Ramos (cell line): ENCODE data around the gene NARF.
"Not testable (repeated sequence)": the region's sequence is repeated elsewhere in the genome, so short reads cannot be mapped to it uniquely, and the experiment has no call there.

Experiments
- in situ Hi-C: fragments of 300-500 bp; cut with MboI; formaldehyde crosslinking; loops from one replicate; pipeline ENCODE4 v1.14.3; 2022; ENCODE audit warnings: low sequenced_read_pairs; ENCODE audit not compliant: unreplicated experiment

NARF gene

DNA sequence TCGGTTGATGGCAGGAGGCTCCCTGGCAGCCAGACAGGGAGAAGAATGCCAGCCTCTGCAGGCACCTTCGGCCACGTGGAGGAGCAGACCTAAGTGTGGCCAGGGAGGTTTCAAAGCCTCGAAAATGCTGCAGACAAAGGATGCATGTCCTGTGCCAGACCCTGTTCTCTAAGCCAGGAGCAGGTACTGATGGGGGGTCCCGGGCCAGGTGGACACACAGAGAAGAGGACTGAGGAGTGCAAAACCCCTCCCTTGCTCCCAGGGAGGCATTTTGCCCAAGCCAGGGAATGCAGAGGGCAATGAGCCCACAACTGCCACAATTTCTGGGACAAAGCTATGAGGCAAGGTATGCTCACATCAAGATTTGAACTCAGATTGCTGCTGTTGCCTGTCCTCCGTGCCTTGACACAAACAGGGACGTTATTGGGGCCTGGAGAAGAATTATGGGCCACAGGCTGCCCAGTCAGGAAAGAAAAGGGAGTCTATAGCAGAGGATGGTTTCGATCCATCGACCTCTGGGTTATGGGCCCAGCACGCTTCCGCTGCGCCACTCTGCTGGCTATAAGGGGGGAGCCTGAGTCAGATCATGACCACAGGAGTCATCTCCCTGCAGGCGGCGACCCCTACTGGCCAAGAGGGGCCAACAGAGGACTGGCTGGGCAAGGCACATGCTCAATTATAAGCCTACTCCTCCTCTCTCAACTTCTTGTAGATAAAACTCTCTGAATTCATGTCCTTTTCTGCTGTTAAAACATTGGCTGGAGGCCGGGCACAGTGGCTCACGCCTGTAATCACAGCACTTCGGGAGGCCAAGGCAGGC is 35.9 kb downstream of the NARF start:
- in situ Hi-C loops: no loop called here

DNA sequence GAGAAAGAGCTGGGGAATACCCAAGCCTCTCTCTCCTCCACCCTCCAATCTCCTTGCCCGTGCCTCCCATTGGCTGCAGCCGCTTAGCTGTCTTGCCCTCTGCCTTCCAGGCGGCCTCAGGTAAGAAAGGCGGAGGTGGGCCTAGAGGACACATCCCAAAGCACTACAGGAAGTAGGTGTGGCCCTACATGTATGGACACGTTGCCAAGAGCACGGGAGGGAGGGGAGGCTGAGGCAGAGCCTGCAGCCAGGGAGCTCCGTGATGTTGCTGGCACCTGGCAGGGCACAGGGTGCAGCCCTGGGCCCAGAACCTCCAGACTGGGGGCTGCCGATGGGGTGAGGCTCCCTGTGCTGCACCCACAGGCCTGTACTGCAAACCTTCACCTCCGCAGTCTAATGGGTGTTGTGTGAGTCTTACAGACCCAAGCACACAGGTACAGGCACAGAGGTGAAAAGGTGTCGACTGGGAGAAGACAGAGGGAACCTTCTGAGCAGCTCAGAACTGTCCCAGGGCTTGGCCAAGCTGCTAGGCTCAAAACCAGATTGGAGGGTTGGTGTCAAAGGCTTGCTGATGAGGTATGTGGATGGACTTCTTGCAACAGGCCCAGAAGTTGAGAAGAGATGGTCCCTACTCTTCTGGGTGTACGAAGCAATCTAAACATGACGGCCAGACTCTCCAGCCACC is 37.4 kb downstream of the NARF start:
- in situ Hi-C loops: no loop called here

DNA sequence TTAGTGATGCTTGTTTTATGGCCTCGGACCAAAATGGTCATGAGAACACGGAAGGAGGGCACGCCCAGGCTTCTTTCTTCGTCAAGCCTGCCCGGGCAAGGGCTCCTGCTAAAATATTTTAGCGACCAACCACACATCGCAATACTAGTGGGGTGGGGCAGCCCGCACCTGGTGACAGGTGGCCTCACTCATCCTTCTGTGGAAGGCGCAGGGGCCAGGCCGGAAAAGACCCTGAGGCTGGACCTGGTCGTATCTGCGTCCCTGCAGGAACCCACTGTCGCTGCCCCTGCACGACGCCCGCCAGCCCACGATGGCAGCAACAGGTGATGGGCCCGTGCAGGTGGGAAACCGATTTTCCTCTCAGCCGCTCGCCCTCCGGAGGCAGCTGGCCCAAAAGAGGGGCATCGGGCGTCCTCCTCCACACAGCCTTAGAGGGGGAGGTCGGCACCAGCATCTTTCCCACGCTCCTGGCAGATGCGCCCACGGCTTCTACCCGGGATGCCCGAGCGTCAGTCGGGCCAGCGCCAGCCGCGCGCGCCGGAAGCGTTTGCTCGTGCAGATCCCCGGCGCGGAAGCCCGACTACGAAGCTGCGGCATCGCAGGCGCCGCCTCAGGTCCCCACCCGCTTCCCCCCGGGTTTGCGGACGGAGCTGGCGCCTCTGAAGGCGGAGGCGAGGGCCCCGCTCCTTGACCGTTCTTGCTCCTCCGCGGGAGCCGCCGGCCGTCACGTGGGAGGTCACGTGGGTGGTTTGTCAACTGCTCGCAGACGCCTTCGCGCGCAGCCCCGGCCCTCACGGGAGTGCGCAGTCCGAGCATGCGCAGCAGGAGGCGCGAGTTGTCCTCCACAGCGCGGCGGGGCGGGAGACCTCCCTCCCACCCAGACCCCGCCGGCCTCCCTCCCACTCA is 38.2 kb downstream of the NARF start:
- in situ Hi-C loops: no loop called here

DNA sequence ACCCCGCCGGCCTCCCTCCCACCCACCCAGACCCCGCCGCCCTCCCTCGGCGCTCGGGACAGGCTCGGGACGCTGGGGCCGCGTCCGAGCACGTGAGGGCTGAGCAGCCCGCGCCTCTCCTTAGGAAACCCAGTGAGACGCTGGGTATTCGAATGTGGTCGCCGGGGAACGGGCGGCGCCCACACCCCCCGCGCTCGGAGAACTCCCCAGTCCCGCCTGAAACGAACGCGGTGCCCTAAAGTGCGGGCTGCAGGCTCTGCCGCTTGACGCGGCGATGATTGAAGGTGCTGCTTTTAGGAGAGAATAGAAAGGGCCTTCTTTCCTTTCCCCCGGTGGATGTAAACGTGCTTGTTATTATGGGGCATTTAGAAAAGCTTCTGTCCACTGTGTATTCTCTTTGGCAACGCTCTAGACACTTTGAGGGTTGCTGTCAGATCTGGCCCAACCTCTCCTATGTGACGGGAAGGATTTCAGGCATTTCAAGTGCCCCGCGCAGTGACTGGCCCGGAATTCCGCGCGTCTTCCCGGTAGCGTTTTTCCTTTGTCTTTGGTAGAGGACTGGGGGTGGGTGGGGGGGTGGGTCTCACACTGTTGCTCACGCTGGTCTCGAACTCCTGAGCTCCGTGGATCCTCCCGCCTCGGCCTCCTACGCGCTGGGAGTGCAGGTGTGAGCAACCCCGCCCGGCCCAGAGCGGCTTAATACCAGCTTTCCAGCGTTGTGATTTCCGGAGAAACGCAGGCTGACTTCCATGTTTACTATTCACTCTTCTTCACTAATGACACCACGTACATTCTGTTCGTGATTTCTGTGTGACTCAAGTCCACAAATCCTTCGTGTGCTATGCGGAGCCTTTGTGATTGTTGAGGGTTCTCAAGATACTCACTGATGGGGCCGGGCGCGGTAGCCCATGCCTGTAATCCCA is 39.2 kb downstream of the NARF start:
- in situ Hi-C loops: no loop called here

DNA sequence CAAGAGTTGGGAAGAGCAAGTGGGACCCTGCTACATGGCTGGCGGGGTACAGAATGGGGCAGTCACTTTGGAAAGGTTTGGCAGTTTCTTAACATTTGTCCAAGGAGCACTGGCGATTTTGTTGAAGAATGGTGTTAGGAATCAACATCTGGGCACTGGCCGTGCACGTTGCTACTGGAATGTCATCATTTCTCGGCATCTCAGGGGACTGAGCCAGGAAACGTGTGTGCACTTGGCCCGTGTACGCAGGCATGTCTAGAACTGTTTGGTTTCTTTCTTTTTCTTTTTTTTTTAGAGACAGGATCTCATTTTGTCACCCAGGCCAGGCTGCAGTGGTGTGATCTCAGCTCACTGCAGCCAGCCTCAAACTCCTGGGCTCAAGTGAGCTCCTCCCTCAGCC is 43.7 kb downstream of the NARF start:
- in situ Hi-C loops: no loop called here

DNA sequence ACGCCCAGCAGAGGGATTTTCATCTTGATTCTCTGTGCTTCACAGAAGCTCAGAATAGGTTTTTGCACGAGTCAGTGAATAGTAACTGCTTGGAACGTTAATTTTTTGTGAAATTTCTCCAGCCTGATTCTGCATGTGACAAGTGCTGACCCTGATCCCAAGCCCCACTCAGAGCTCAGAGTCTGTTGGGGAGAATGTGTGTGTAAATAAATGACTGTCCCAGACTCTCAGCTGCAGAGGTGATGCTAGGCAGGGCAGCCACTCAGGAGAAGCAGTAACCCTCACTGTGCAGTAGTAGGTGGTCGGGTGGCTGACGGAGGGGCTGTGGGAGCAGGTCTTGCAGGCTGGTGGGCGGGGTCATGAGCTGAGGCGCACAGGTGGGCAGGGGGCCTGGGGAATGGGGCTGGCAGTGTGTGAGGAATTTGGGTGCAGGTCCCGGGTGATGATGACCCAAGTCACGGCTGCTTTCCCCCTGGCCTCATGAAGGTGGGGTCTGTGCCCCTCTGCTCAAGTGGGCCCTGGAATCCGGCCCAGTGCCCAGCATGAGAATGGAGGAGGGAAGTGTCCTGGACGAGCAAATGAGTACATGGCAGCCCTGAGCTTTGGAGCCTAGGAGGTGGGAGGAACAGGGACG is 44.7 kb downstream of the NARF start:
- in situ Hi-C loops: no loop called here

DNA sequence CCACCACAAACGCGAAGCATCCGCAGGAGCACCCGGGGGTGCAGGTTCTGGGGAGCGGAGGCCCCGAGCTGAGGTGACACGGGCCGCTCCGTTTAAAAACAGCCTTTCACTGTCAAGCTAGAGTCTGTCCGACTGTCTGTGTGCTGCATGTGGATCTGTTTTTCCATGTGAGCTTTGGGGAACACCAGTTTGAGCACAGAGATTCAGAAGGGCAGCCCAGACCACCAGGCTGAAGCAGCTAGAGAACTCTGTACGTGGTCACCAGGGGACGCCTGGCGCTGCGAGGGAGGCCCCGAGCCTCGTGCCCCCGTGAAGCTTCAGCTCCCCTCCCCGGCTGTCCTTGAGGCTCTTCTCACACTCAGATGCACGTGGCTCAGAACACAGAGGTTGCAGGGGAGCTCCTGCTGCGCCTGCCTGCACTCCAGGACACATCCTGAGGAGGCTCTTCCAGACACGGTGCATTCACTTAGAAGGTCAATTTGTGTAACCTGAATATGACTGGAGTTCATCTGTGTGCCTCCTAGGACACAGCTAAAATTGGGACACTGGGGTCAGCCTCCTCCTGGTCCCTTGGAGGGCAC is 45.3 kb downstream of the NARF start:
- in situ Hi-C loops: no loop called here

DNA sequence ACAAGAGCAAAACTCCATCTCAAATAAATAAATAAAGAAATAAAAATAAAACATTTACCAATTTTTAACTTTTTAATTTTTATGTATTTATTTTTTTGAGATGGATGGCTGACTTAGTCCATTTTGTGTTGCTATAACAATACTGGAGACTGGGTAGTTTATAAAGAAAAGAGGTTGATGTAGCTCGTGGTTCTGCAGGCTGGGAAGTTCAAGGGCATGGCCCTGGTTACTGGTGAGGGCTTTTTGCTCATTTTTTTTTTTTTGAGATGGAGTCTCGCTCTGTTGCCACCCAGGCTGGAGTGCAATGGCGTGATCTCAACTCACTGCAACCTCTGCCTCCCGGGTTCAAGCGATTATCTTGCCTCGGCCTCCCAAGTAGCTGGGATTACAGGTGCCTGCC is 46.8 kb downstream of the NARF start:
- in situ Hi-C loops: no loop called here

DNA sequence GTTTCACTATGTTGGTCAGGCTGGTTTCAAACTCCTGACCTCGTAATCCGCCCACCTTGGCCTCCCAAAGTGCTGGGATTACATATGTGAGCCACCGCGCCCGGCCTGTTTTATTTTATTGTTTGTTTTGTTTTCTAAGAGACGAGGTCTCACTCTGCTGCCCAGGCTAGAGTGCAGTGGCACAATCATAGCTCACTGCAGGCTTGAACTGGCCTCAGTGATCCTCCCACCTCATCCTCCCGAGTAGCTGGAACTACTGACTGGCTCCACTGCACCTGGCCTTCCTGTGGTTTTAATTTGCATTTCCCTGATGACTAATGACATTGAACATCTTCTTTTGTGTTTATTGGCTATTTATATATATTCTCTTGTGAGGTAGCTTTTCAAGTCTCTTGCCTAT is 47.9 kb downstream of the NARF start:
- in situ Hi-C loops: not testable (repeated sequence)

DNA sequence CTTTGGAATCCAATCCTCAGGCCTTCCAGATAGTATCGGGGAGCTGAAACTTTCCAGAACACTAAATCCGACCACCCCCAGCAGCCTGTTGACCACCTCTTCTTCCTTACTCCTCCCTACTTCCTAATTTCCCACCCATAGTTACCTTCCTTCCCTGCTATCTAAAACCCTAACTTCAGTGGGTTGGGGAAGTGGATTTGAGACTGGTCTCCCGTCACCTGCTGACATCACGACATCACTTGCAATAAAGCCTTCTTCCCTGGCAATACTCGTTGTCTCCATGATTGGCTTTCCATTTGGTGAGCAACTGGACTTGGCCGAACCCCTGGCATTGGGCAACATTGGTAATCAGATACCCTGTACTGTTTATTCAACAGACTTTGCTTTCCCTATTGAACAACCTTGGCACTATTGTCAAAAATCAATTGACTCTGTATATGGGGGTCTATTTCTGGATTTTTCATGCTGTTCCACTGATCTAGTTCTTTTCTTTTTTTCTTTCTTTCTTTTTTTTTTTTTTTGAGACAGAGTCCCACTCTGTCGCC is 49.2 kb downstream of the NARF start:
- in situ Hi-C loops: no loop called here

DNA sequence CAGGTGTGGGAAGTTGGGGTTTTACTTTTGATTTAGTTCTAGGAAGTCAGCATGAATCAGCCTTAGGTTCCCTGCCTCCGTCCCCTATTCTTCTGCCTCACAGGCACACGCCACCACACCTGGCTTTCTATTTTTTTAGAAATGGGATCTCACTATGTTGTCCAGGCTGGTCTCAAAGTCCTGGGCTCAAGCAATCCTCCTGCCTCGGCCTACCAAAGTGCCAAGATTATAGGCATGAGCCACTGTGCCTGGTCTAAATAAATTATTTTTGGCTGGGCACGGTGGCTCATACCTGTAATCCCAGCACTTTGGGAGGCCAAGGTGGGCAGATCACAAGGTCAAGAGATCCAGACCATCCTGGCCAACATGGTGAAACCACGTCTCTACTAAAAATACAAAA is 53.1 kb downstream of the NARF start:
- in situ Hi-C loops: not testable (repeated sequence)

DNA sequence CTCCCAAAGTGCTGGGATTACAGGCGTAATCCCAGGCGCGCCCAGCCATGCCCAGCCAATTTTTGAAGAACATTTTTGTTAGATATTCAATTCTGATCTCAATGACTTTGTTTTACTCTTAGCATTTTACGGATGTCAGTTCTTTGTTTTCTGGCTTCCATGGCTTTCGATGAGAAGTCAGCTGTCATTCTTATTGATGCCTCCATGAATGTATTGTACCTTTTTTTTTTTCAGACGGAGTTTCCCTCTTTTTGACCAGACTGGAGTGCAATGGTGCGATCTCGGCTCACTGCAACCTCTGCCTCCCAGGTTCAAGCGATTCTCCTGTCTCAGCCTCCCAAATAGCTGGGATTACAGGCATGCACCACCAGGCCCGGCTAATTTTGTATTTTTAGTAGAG is 55.3 kb downstream of the NARF start:
- in situ Hi-C loops: not testable (repeated sequence)

DNA sequence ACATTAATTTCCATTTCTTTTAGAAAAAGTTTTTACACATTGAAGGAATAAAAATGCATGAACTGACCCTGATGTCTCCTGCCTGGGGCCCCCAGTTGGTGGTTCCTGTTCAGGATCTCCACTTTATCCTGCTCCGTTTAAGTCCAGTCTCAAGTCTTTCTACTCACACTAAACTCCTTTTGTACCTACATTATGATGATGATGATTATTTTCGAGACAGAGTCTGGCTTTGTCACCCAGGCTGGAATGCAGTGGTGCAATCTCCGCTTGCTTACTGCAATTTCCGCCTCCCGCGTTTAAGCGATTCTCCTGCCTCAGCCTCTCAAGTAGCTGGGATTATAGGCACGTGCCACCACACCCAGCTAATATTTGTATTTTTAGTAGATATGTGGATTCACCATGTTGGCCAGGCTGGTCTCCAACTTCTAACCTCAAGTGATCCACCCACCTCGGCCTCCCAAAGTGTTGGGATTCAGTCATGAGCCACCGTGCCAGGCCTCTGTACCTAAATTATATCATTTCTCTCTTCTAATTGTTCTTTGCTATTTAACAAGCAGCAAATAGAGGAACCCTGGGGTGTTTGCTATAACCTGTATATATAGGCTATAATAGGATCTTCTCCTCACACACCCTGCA is 58.8 kb downstream of the NARF start:
- in situ Hi-C loops: no loop called here

DNA sequence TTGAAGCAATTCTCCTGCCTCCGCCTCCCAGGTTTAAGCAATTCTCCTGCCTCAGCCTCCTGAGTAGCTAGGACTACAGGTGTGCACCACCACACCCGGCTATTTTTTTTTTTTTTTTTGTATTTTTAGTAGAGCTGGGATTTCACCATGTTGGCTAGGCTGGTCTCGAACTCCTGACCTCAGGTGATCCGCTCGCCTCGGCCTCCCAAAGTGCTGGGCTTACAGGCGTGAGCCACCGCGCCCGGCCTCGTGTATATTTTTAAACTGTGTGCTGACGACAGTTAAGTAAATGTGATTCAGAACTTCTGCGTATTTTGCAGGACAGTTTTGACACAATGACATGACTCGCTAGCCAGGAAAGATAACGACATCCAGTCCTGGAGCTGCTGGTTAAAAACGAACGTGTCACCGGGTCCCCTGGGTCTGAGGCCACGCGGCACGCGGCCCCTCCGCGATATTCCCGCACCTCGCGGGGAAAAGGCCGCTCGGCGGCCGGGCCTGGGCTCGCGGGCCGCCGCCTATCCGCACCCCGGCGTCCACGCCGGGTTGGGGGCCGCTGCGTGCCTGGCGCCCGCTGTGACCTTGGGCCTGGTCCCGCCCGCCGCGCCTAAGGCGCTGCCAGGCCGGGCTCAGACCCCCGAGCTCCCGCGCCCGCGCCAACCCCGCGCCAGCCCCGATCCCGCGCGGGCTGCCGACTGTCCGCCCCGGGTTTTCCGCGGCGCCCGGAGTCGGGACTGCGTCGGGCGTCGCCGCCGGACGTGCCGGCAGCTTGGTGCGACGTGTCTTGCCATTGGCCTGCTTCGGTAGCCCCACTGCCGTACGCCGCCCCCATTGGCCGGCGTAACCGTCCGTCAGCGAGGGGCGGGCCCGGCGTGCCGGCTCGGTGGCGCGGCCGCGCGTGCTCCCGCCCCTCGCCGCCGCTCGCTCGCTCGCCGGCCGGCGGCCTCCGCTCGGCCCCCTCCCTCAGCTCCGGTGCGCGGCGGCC is 60.6 kb downstream of the NARF start, which contains the start of gene FOXK2:
Gene FOXK2, plus strand, starts transcription at position 907 of the 985 bp plus-strand sequence. CDS start 157 bp downstream, outside the sequence.
- in situ Hi-C loops: no loop called here

DNA sequence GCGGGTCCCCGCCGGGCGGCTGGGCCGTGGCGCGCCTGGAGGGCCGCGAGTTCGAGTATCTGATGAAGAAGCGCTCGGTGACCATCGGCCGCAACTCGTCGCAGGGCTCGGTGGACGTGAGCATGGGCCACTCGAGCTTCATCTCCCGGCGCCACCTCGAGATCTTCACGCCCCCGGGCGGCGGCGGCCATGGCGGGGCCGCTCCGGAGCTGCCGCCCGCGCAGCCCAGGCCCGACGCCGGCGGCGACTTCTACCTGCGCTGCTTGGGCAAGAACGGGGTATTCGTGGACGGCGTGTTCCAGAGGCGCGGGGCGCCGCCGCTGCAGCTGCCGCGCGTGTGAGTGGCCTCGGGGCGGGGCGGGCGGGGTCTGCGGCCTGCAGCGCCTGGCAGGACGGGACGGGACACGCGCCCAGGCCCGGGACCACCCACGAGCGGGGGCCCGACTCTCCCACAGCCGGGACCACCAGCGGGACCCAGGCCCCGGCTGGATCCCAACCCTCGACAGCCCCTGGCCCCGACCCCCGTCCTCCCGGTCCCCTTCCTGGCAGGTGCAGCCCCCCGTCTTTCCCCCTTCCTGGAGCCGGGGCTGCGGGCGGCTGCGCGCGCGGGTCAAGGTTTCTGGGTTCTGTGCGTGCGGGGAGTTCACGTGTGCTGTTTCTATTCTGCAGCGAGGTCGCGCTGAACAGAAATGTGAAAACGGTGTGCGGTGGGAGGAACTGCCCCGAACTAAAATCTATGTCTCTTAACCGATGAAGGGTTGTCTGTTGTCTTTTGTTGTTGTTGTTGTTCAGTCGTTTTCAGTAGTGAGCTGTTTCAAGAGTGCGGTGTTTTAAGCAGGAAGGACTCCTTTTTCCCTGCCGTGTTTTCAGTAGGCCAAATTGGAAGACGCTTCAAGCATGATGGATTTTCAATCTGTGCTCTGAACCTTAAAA is 61.7 kb downstream of the NARF start:
- in situ Hi-C loops: no loop called here

DNA sequence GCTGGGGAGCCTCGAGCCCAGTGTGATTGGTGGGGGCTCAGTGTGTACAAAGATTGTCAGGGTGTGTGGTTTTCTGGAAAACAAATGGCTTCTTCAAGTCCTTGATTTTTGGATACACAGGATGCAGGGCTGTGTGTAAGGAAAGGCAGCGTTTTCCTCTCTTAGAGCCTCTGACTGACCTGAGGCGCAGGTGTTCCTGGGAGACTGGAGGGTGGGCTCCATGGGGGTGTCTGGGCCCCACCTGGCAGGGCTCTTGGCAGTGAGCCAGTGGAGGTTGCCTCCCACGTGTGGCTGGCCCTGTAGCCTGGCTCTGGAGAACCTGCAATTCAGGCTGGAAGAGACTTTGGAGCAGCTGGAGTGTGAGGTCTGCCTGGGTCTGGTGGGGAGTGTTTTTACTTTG is 66.0 kb downstream of the NARF start:
- in situ Hi-C loops: no loop called here
